Inflammatory macrophage treated with lipopolysaccharide for 4 hours (primary cell): ENCODE measurements around the gene GPHA2.
A peak's percentile ranks its signal among the peaks of the same experiment; 100 is the strongest.

Experiments used
- DNase-seq: peaks from one replicate; pipeline ENCODE4 v3.0.0-alpha.2; 2020

The GPHA2 gene

GRCh38 chr11:64929625-64930024 lies 6.1 kb downstream of the GPHA2 start:
- DNase-seq = no peak

GRCh38 chr11:64928957-64929356 lies 6.7 kb downstream of the GPHA2 start:
- no peak for DNase-seq

GRCh38 chr11:64926689-64927088 lies 9.0 kb downstream of the GPHA2 start:
- no peak for DNase-seq

- no peak for DNase-seq
These were observed 9.9 kb downstream of the GPHA2 start for GRCh38 chr11:64925536-64926436.

GRCh38 chr11:64924910-64925284 lies 10.8 kb downstream of the GPHA2 start:
- no peak for DNase-seq

GRCh38 chr11:64923944-64924909 lies 11.5 kb downstream of the GPHA2 start, which contains the start of gene PPP2R5B:
Gene PPP2R5B (plus strand): TSS chr11:64924689. CDS start chr11:64925735, 1,046 bp downstream.
- peak; percentile 95 for DNase-seq

GRCh38 chr11:64923151-64923661 lies 12.5 kb downstream of the GPHA2 start:
- no peak for DNase-seq

GRCh38 chr11:64921384-64921783 lies 14.3 kb downstream of the GPHA2 start:
- DNase-seq = no peak

- DNase-seq = no peak
These were observed 15.6 kb downstream of the GPHA2 start for GRCh38 chr11:64920124-64920523.

- no peak for DNase-seq
These were observed 16.1 kb downstream of the GPHA2 start for GRCh38 chr11:64919627-64920026.

- no peak for DNase-seq
These were observed 17.7 kb downstream of the GPHA2 start for GRCh38 chr11:64918017-64918416.

- DNase-seq = no peak
These were observed 18.1 kb downstream of the GPHA2 start for GRCh38 chr11:64917663-64917995.

- DNase-seq = peak; percentile 99
These were observed 18.7 kb downstream of the GPHA2 start, which contains the start of gene ATG2A for GRCh38 chr11:64916775-64917662. Gene ATG2A (minus strand): TSS chr11:64917209. CDS start chr11:64917135, 74 bp downstream.

- peak; percentile 76 for DNase-seq
These were observed 19.5 kb downstream of the GPHA2 start for GRCh38 chr11:64916040-64916774.

- DNase-seq = peak; percentile 9
These were observed 20.3 kb downstream of the GPHA2 start for GRCh38 chr11:64915376-64915887.

- DNase-seq = no peak
These were observed 21.6 kb downstream of the GPHA2 start for GRCh38 chr11:64914123-64914522.

- no peak for DNase-seq
These were observed 22.4 kb downstream of the GPHA2 start for GRCh38 chr11:64913171-64913727.

GRCh38 chr11:64911689-64912088 lies 24.0 kb downstream of the GPHA2 start:
- no peak for DNase-seq

GRCh38 chr11:64911142-64911541 lies 24.6 kb downstream of the GPHA2 start:
- DNase-seq = no peak

- DNase-seq = no peak
These were observed 25.1 kb downstream of the GPHA2 start for GRCh38 chr11:64910451-64911093.
